Esophagus mucosa (tissue), 1 donor: ENCODE measurements around the gene PRDM2. TPM values are rescaled to one million over a fixed set of nuclear protein-coding genes. Genes with fewer than 3 reads are reported as not detected.

ENCODE experiments used
- ATAC-seq: fragments of 200-7000 bp; cut with Tn5 transposase; one replicate; pipeline ENCODE4 v1.9.1; 2020
- total RNA-seq: library from RNA; stranded (reverse); gene quantifications from one replicate; pipeline ENCODE4 v1.2.4, GENCODE V29; 2023
- donor health status: DM: yes; HTN: yes; CAD: no.

The PRDM2 gene
- total RNA-seq, 1 donor from 2014 or later: 24.7 TPM

DNA sequence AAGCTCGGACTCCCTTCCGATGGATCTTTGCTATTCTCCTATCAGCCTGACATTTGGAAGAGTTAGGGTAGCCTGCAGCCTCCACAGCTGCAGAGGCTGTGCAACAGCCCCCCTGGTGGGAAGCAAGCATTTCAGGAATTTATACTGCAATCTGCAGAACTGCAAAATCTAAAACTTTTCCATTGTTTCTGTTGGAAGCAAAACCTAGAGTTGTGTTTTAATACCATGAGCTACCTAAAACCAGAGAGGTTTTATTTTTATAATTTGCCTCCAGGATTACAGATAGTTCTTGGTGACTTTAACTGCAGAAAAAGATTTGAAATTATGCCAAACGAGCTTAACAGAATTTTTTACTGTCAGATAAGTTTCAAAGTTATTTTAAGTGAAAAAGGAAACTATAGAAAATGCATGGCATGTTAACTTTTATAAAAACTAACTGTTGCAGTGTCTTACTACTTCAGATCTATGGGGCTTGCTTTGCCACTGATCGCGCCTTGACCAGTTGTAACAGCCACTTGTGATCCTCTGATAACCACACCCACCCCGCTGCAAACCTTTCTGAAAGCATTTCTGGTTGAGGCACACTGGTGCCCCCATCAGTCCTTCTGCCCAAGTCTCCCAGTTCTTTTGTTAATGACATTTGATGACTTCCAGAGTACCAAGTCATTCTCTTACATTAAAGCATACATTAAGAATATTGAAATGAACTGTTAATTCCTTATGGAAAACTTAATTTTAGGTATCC, 64.8 kb downstream of the PRDM2 start:
- no peak for ATAC-seq

GRCh38 chr1:13766592-13767564, 66.9 kb downstream of the PRDM2 start:
- ATAC-seq: peak; percentile 42

- ATAC-seq: no peak
Observed at GRCh38 chr1:13769212-13769611, 69.2 kb downstream of the PRDM2 start.

DNA sequence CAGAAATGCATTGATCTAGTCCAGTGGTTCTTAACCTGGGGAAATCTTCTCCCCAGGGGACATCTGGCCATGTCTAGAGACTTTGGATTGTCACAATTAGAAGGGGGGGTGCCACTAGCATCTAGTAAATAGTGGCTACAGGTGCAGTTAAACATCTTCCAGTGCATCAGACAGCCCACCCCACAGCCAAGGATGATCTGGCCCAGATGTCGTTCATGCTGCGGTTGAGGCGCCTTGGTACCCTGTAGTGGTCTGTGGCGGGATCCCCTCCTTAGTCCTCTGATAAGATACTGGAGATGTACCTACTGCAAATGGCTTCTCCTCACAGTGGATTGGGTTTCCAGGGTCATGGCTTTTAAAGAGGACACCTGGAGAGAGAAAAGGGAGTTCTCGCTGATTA, 69.8 kb downstream of the PRDM2 start:
- no peak for ATAC-seq

GRCh38 chr1:13770743-13771142, 70.8 kb downstream of the PRDM2 start:
- no peak for ATAC-seq

GRCh38 chr1:13771745-13772144, 71.8 kb downstream of the PRDM2 start:
- ATAC-seq: no peak

DNA sequence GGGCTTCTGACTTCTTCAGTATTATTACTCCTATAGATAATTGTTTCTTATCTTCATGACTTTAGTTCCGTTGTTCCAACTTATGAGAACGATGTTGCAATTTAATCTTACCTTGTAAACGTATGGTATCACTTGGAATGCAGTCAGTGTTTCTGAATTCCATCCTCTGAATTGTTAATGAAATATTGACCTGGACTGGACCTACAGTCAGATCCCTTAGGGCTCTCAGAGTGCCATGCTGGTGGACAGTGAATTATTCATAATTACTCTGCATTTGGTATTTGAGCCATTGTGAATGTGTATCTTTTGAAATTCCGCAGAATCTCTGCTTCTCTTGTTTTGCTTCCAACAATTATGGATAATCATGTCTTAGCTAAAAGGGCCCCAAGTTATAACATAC, 72.3 kb downstream of the PRDM2 start:
- ATAC-seq: no peak

GRCh38 chr1:13774121-13774520, 74.1 kb downstream of the PRDM2 start:
- no peak for ATAC-seq

DNA sequence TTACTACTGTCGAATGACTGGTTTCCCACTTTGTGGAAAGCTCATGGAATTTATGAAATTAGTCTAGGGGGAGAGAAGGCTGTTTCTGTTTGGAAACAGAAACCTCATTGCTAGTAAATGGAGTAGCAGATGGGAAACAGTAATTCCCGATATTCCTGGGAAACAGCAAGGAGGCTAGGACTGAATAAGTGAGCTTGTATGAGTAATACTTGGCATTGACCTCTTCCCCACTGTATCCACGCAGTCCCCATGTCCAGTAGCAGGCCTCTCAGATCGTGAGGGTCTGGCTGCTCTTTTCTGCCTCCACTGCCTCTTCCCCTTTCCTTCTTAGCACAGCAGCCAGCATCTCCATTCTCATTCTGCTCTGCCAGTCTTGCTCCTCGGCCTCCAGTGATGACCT, 75.5 kb downstream of the PRDM2 start:
- ATAC-seq: no peak

GRCh38 chr1:13775916-13776315, 75.9 kb downstream of the PRDM2 start:
- ATAC-seq: no peak

DNA sequence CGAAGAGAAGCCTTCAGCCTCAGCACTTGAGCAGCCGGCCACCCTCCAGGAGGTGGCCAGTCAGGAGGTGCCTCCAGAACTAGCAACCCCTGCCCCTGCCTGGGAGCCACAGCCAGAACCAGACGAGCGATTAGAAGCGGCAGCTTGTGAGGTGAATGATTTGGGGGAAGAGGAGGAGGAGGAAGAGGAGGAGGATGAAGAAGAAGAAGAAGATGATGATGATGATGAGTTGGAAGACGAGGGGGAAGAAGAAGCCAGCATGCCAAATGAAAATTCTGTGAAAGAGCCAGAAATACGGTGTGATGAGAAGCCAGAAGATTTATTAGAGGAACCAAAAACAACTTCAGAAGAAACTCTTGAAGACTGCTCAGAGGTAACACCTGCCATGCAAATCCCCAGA, 78.4 kb downstream of the PRDM2 start:
- ATAC-seq: no peak

DNA sequence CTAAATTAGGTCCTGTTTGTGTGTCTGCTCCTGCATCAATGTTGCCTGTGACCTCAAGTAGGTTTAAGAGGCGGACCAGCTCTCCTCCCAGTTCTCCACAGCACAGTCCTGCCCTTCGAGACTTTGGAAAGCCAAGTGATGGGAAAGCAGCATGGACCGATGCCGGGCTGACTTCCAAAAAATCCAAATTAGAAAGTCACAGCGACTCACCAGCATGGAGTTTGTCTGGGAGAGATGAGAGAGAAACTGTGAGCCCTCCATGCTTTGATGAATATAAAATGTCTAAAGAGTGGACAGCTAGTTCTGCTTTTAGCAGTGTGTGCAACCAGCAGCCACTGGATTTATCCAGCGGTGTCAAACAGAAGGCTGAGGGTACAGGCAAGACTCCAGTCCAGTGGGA, 79.9 kb downstream of the PRDM2 start:
- no peak for ATAC-seq

DNA sequence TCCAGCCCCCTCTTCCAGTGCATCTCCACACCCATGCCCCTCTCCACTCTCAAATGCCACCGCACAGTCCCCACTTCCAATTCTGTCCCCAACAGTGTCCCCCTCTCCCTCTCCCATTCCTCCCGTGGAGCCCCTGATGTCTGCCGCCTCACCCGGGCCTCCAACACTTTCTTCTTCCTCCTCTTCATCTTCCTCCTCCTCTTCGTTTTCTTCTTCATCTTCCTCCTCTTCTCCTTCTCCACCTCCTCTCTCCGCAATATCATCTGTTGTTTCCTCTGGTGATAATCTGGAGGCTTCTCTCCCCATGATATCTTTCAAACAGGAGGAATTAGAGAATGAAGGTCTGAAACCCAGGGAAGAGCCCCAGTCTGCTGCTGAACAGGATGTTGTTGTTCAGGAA, 80.8 kb downstream of the PRDM2 start:
- no peak for ATAC-seq

DNA sequence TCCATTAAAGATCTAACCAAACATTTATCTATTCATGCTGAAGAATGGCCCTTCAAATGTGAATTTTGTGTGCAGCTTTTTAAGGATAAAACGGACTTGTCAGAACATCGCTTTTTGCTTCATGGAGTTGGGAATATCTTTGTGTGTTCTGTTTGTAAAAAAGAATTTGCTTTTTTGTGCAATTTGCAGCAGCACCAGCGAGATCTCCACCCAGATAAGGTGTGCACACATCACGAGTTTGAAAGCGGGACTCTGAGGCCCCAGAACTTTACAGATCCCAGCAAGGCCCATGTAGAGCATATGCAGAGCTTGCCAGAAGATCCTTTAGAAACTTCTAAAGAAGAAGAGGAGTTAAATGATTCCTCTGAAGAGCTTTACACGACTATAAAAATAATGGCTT, 81.2 kb downstream of the PRDM2 start:
- no peak for ATAC-seq

- peak; percentile 42 for ATAC-seq
Observed at GRCh38 chr1:13781907-13782633, 82.1 kb downstream of the PRDM2 start.

DNA sequence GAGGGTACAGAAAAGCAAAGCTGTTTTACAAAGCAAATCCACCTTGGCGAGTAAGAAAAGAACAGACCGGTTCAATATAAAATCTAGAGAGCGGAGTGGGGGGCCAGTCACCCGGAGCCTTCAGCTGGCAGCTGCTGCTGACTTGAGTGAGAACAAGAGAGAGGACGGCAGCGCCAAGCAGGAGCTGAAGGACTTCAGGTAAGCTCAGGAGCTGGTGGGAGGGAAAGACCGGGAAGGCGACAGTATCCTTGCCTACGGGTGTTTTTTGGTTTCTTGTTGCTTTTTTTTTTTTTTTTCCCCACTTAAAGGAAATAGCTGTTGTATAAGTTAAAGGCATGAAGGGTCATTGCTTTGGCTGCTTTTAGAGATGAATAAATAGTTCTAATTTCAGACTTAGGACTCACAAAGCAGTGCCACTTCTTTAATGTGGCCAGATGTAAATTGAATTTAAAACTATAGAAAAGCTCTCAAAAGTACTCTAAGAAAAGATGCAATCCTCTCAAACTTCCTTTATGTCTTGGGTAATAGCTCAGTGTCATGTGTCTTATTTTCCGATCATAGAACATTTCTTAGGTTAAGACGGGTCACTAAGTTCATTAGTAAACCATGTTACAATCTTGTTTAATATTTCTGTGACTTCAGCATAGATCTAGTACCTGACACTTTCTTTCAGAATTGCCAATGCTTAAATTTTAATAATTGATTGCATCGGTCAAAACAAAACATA, 82.8 kb downstream of the PRDM2 start:
- ATAC-seq: no peak

DNA sequence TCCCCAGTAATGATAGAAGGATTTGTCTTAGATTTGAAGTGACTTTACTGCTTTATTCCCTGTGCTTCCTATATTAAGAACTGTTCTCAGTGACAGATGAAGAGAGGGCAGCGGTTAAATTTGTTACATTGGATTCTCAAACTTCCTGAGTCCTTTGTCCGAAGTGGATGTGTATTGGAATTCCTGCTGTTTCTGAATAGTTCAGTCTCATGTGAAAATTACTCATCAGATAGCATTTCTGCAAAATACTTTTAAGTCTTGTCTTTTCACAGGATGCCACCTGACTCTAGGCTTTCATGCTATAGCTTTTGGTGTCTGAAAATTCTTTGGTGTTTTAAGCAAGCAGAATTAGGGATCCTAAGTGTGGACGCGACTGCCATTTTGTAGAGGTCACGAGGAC, 83.6 kb downstream of the PRDM2 start:
- ATAC-seq: no peak

- no peak for ATAC-seq
Observed at GRCh38 chr1:13784971-13785370, 85.0 kb downstream of the PRDM2 start.

DNA sequence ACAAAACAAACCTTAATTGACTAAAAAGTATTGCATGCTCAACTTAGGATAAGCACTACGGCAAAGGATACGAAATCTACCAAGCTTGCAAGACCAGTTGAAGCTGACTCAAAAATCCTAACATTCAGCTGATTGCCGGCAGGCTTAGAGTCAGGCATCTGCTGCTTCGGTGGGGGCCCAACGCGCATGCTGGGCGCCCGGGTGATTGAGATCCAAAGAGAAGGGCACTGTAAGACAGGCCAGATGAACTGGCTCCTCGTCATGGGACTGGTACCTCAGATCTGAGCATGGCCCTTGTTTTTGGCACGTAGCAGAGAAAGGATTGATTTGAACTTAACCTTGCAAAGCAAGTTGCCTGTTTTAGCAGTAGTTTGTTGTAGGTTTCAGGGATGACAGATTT, 86.6 kb downstream of the PRDM2 start:
- ATAC-seq: no peak

GRCh38 chr1:13788795-13789194, 88.8 kb downstream of the PRDM2 start:
- peak; percentile 15 for ATAC-seq

DNA sequence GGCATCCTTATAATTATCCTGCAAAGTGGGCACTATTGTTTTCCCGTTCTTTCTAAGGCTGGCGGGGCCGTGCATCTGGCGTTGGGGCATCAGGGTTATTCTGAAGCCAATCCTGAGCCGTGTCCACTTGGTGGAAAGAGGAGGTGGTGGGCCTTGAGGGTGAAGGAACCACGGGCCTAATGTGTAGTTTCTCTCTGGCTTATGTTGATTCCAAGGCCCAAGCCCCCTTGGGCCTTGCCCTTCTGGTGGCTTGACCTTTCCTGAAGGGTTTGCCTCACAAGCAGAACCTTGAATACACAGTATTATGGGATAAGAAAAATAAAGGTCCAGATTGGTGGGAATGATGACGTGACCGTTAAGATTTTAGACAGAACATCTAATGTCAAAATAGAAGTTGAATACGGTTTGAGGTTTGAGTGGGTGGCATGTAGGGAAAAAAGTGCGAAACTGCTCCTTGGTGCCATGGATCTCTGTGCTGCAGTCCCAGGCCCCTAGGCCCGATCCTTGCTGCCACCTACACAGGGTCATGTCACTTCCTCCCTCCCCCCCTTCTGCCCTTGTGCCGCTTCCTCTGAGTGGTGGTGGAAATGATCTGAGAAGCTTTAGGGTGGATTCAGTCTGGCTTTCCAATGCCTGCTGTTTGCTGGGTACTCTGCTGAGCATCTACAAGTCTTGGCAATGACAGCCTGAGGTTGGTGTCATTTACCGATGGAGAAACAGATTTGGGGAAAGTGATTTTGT, 90.5 kb downstream of the PRDM2 start:
- ATAC-seq: no peak

GRCh38 chr1:13792419-13792818, 92.4 kb downstream of the PRDM2 start:
- no peak for ATAC-seq
